ENCODE data around the gene UGT3A2.

DNA sequence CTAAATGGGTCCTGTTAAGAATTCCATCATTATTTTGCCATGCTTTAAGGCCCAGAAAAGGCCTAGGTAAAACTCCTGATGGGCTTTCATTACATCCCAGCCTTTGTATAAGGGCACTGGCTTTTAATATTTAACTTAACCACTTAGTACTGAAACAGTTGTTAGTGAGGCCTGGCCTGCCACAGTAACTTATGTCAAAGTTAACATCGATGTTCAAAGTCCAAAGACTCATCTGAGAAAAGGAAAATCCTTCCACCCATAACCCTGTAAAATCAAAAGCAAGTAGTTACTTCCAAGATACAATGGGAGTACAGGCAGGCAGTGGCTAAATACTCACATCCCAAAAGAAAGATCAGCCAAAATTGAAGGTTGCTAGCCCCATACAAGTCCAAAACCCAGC, 60.5 kb downstream of the UGT3A2 start:
- TF ChIP-seq GATA2 (IDR thresholded peaks at IDR 0.05; ENCODE audit: low read depth, low read length) = no peak
- TF ChIP-seq GATA3 (IDR thresholded peaks at IDR 0.05; ENCODE audit: low read depth, low read length) = no peak

All from SH-SY5Y (cell line).